LHCN-M2 (cell line): ENCODE data around the gene PIAS4. TPM values are rescaled to one million over a fixed set of nuclear protein-coding genes. Genes with fewer than 3 reads are reported as not detected.
A peak's percentile ranks its signal among the peaks of the same experiment; 100 is the strongest.
"Not testable (repeated sequence)": the region's sequence is repeated elsewhere in the genome, so short reads cannot be mapped to it uniquely, and the experiment has no call there.

ENCODE experiments used
- DNase-seq: peaks from one replicate; pipeline ENCODE4 v3.0.0-alpha.2; 2012; ENCODE audit warnings: low read depth
- polyA plus RNA-seq: library from polyadenylated mRNA; unstranded; fragments of >200 nt; gene quantifications from one replicate; pipeline ENCODE4 v1.2.1, GENCODE V29; 2012; ENCODE audit warnings: missing spikeins
- total RNA-seq: library from RNA; depleted of rRNA; stranded (reverse); fragments of >200 nt; gene quantifications from 2 replicates; pipeline ENCODE4 v1.2.3, GENCODE V29; 2014; rRNA removed

Gene PIAS4
- 17.6 and 18.1 TPM in 2 replicates for total RNA-seq
- polyA plus RNA-seq = 17.7 TPM

GRCh38 chr19:4007021-4007835 is at the start of gene PIAS4:
TSS of gene PIAS4 (plus strand) at chr19:4007736. CDS start at chr19:4007761, 25 bp downstream.
- peak; percentile 91 for DNase-seq

GRCh38 chr19:3958836-3959765 is 48.4 kb upstream of the PIAS4 start:
- no peak for DNase-seq

- DNase-seq = no peak
Observed at GRCh38 chr19:3959766-3960131, 47.8 kb upstream of the PIAS4 start.

- no peak for DNase-seq
Observed at GRCh38 chr19:3961007-3961406, 46.5 kb upstream of the PIAS4 start.

- DNase-seq = no peak
Observed at GRCh38 chr19:3963458-3964255, 43.9 kb upstream of the PIAS4 start.

GRCh38 chr19:3964256-3965194 is 43.0 kb upstream of the PIAS4 start:
- DNase-seq = no peak

- DNase-seq = no peak
Observed at GRCh38 chr19:3966051-3967017, 41.2 kb upstream of the PIAS4 start.

GRCh38 chr19:3967983-3968382 is 39.6 kb upstream of the PIAS4 start:
- not testable (repeated sequence) for DNase-seq

GRCh38 chr19:3968556-3969434 is 38.7 kb upstream of the PIAS4 start:
- DNase-seq = peak; percentile 98

GRCh38 chr19:3969435-3970312 is 37.9 kb upstream of the PIAS4 start:
- peak; percentile 92 for DNase-seq

- no peak for DNase-seq
Observed at GRCh38 chr19:3970313-3970807, 37.2 kb upstream of the PIAS4 start.

GRCh38 chr19:3970808-3971598 is 36.5 kb upstream of the PIAS4 start, which contains the start of gene DAPK3:
TSS of gene DAPK3 (minus strand) at chr19:3971099. CDS start at chr19:3969735, 1,364 bp downstream.
- DNase-seq = peak; percentile 96

- DNase-seq = no peak
Observed at GRCh38 chr19:3975144-3975543, 32.4 kb upstream of the PIAS4 start.

GRCh38 chr19:3975637-3976087 is 31.9 kb upstream of the PIAS4 start:
- no peak for DNase-seq

- DNase-seq = peak; percentile 81
Observed at GRCh38 chr19:3976495-3977241, 30.9 kb upstream of the PIAS4 start.
